Measurements from ENCODE around the gene SOX21.

DNA sequence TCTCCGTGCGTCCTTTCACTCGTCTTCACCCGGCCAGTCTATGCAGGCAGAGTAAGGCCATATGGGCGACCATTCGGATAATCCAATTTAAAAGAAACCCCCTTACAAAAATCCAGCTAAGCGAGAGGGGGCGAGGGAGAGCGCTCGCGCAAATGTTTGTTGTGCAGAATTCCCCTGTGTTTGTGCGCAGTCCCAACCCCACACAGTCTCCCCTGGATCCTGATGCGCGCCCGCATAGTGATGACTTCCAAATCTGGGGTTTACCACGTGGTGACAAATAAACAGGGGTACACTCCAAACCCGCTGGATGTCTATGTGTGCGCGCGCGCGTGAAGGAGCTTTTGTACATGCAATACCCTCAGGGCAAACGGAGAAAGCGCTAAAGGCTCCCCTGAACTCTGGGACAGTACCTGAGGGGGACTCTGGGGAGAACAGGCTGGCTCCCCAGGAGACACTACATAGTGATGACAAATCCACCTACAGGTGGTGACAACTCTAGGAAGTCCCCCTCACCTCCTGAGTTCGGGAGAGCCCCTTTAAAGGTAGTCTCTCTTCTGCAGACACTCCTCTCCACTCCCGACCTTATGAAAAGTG lies 8.5 kb downstream of the SOX21 start:
- TF ChIP-seq TEAD4 (IDR thresholded peaks at IDR 0.05; ENCODE audit: low read depth, low read length), result no peak
- TF ChIP-seq, protein P1, sequence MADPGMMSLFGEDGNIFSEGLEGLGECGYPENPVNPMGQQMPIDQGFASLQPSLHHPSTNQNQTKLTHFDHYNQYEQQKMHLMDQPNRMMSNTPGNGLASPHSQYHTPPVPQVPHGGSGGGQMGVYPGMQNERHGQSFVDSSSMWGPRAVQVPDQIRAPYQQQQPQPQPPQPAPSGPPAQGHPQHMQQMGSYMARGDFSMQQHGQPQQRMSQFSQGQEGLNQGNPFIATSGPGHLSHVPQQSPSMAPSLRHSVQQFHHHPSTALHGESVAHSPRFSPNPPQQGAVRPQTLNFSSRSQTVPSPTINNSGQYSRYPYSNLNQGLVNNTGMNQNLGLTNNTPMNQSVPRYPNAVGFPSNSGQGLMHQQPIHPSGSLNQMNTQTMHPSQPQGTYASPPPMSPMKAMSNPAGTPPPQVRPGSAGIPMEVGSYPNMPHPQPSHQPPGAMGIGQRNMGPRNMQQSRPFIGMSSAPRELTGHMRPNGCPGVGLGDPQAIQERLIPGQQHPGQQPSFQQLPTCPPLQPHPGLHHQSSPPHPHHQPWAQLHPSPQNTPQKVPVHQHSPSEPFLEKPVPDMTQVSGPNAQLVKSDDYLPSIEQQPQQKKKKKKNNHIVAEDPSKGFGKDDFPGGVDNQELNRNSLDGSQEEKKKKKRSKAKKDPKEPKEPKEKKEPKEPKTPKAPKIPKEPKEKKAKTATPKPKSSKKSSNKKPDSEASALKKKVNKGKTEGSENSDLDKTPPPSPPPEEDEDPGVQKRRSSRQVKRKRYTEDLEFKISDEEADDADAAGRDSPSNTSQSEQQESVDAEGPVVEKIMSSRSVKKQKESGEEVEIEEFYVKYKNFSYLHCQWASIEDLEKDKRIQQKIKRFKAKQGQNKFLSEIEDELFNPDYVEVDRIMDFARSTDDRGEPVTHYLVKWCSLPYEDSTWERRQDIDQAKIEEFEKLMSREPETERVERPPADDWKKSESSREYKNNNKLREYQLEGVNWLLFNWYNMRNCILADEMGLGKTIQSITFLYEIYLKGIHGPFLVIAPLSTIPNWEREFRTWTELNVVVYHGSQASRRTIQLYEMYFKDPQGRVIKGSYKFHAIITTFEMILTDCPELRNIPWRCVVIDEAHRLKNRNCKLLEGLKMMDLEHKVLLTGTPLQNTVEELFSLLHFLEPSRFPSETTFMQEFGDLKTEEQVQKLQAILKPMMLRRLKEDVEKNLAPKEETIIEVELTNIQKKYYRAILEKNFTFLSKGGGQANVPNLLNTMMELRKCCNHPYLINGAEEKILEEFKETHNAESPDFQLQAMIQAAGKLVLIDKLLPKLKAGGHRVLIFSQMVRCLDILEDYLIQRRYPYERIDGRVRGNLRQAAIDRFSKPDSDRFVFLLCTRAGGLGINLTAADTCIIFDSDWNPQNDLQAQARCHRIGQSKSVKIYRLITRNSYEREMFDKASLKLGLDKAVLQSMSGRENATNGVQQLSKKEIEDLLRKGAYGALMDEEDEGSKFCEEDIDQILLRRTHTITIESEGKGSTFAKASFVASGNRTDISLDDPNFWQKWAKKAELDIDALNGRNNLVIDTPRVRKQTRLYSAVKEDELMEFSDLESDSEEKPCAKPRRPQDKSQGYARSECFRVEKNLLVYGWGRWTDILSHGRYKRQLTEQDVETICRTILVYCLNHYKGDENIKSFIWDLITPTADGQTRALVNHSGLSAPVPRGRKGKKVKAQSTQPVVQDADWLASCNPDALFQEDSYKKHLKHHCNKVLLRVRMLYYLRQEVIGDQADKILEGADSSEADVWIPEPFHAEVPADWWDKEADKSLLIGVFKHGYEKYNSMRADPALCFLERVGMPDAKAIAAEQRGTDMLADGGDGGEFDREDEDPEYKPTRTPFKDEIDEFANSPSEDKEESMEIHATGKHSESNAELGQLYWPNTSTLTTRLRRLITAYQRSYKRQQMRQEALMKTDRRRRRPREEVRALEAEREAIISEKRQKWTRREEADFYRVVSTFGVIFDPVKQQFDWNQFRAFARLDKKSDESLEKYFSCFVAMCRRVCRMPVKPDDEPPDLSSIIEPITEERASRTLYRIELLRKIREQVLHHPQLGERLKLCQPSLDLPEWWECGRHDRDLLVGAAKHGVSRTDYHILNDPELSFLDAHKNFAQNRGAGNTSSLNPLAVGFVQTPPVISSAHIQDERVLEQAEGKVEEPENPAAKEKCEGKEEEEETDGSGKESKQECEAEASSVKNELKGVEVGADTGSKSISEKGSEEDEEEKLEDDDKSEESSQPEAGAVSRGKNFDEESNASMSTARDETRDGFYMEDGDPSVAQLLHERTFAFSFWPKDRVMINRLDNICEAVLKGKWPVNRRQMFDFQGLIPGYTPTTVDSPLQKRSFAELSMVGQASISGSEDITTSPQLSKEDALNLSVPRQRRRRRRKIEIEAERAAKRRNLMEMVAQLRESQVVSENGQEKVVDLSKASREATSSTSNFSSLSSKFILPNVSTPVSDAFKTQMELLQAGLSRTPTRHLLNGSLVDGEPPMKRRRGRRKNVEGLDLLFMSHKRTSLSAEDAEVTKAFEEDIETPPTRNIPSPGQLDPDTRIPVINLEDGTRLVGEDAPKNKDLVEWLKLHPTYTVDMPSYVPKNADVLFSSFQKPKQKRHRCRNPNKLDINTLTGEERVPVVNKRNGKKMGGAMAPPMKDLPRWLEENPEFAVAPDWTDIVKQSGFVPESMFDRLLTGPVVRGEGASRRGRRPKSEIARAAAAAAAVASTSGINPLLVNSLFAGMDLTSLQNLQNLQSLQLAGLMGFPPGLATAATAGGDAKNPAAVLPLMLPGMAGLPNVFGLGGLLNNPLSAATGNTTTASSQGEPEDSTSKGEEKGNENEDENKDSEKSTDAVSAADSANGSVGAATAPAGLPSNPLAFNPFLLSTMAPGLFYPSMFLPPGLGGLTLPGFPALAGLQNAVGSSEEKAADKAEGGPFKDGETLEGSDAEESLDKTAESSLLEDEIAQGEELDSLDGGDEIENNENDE (IDR thresholded peaks at IDR 0.05; ENCODE audit: insufficient replicate concordance, low read length), result no peak
- TF ChIP-seq, protein P2, sequence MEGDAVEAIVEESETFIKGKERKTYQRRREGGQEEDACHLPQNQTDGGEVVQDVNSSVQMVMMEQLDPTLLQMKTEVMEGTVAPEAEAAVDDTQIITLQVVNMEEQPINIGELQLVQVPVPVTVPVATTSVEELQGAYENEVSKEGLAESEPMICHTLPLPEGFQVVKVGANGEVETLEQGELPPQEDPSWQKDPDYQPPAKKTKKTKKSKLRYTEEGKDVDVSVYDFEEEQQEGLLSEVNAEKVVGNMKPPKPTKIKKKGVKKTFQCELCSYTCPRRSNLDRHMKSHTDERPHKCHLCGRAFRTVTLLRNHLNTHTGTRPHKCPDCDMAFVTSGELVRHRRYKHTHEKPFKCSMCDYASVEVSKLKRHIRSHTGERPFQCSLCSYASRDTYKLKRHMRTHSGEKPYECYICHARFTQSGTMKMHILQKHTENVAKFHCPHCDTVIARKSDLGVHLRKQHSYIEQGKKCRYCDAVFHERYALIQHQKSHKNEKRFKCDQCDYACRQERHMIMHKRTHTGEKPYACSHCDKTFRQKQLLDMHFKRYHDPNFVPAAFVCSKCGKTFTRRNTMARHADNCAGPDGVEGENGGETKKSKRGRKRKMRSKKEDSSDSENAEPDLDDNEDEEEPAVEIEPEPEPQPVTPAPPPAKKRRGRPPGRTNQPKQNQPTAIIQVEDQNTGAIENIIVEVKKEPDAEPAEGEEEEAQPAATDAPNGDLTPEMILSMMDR (IDR thresholded peaks at IDR 0.05; ENCODE audit: control extremely low read depth in 1 of 3, insufficient read depth in 1 of 3, low read depth in 1 of 3, low read length in 3 of 3), result no peak
